Endothelial cell of umbilical vein (primary cell): Measurements from ENCODE around the gene BCO2. TPM values are rescaled to one million over a fixed set of nuclear protein-coding genes. Genes with fewer than 3 reads are reported as not detected.

ENCODE experiments used
- BruUV-seq: library from RNA; stranded (reverse); fragments of 400-500 nt; replicated peaks from 2 replicates; lab custom pipeline; 2021; lab: Mats Ljungman, UMichigan
- CTCF ChIA-PET: fragments of 300-600, 350-600 bp; sonication (Branson Sonifier 250); formaldehyde crosslinking; loops from one replicate; lab custom pipeline; 2021; ENCODE audit warnings: antibody characterized with exemption, inconsistent platforms; lab: Charles Lee
- POLR2A ChIA-PET: fragments of 300-600, 350-600 bp; sonication (Branson Sonifier 250); formaldehyde crosslinking; loops from one replicate; lab custom pipeline; 2021; ENCODE audit warnings: antibody characterized with exemption, inconsistent platforms; lab: Charles Lee
- DNase-seq: peaks from one replicate; pipeline ENCODE4 v3.0.0-alpha.2; 2011; ENCODE audit warnings: low read depth, low spot score
- FAIRE-seq: peaks from 2 replicates; lab custom pipeline; 2011; peaks lifted over from hg19 to GRCh38; lab: Jason Lieb, UNC
- H2AFZ ChIP-seq: 2 replicates; pipeline ENCODE4 v1.6.0; 2012; ENCODE audit warnings: low read depth, low read length, control low read depth, inconsistent platforms
- H3K27ac ChIP-seq: 2 replicates; pipeline ENCODE4 v1.5.1; 2011; ENCODE audit warnings: low read depth, mild to moderate bottlenecking, control low read depth, low read length, moderate library complexity; ENCODE audit not compliant: insufficient read depth
- H3K27me3 ChIP-seq, 2 experiments: 2 replicates each; pipeline versions ENCODE4 v1.6.0 to v1.6.1; 2011; ENCODE audit warnings: low read length in 2 of 2, mixed read lengths in 1 of 2; ENCODE audit not compliant: control insufficient read depth in 2 of 2, insufficient read depth in 2 of 2
- H3K36me3 ChIP-seq, 2 experiments: 2 replicates in 1 of 2; 3 replicates in 1 of 2; pipeline ENCODE4 v1.5.1; 2011; ENCODE audit warnings: low read length in 2 of 2, mild to moderate bottlenecking in 1 of 2, moderate library complexity in 1 of 2; ENCODE audit not compliant: control insufficient read depth in 2 of 2, insufficient read depth in 2 of 2; ENCODE audit errors: extremely low read depth in 1 of 2
- H3K4me1 ChIP-seq: 3 replicates; pipeline ENCODE4 v1.5.1; 2011; ENCODE audit warnings: mild to moderate bottlenecking, low read length; ENCODE audit not compliant: control insufficient read depth, insufficient read depth; ENCODE audit errors: extremely low read depth
- H3K4me2 ChIP-seq: 2 replicates; pipeline ENCODE4 v1.6.1; 2011; ENCODE audit warnings: low read length, control low read depth, mixed read lengths; ENCODE audit not compliant: insufficient read depth
- H3K4me3 ChIP-seq, 3 experiments: fragments of 200-600 bp in 1 of 3; sonication (generic), shearing (Covaris generic) in 1 of 3; replicated peaks in 1 of 3; 2 replicates each; pipeline ENCODE4 v1.5.1; 2011 to 2016; ENCODE audit warnings: control low read depth in 3 of 3, low read length in 3 of 3, mild to moderate bottlenecking in 2 of 3, inconsistent platforms in 1 of 3, low read depth in 1 of 3, moderate library complexity in 1 of 3; ENCODE audit not compliant: insufficient read depth in 1 of 3
- H3K79me2 ChIP-seq: 2 replicates; pipeline ENCODE4 v1.6.0; 2012; ENCODE audit warnings: low read length, inconsistent platforms; ENCODE audit not compliant: control insufficient read depth, insufficient read depth
- H3K9ac ChIP-seq: replicated peaks from 2 replicates; pipeline ENCODE3; 2011; ENCODE audit warnings: low read length, control low read depth; ENCODE audit not compliant: insufficient read depth; ENCODE audit errors: extremely low read depth
- H3K9me1 ChIP-seq: replicated peaks from 3 replicates; pipeline ENCODE4 v1.6.0; 2011; ENCODE audit warnings: mild to moderate bottlenecking, low read length; ENCODE audit not compliant: control insufficient read depth, insufficient read depth; ENCODE audit errors: extremely low read depth
- H3K9me3 ChIP-seq: replicated peaks from 2 replicates; pipeline ENCODE4 v1.5.1; 2012; ENCODE audit warnings: low read length, inconsistent platforms; ENCODE audit not compliant: control insufficient read depth, insufficient read depth
- H4K20me1 ChIP-seq: replicated peaks from 2 replicates; pipeline ENCODE3; 2011; ENCODE audit warnings: mild to moderate bottlenecking, low read length; ENCODE audit not compliant: control insufficient read depth, insufficient read depth; ENCODE audit errors: extremely low read depth
- EZH2 ChIP-seq: IDR thresholded peaks from 2 replicates; pipeline ENCODE4 v1.6.1; 2012; ENCODE audit warnings: borderline replicate concordance, low read depth, mild to moderate bottlenecking, moderate library complexity, low read length, inconsistent platforms; ENCODE audit not compliant: severe bottlenecking
- FOS ChIP-seq: IDR thresholded peaks from 2 replicates; pipeline ENCODE4 v1.6.1; 2011; ENCODE audit warnings: mild to moderate bottlenecking, low read length, moderate library complexity, borderline replicate concordance; ENCODE audit not compliant: insufficient read depth
- GATA2 ChIP-seq: IDR thresholded peaks from 2 replicates; pipeline ENCODE4 v1.7.0; 2011; ENCODE audit warnings: low read depth, mild to moderate bottlenecking, moderate library complexity, mixed read lengths, low read length; ENCODE audit not compliant: insufficient read length, insufficient read depth
- JUN ChIP-seq: IDR thresholded peaks from 2 replicates; pipeline ENCODE4 v1.6.1; 2011; ENCODE audit warnings: borderline replicate concordance, low read depth; ENCODE audit not compliant: insufficient read length, insufficient read depth
- MYC ChIP-seq: IDR thresholded peaks from one replicate; pipeline ENCODE4 v1.6.1; 2011; ENCODE audit warnings: mild to moderate bottlenecking, low read depth, low read length
- POLR2A ChIP-seq: IDR thresholded peaks from 2 replicates; pipeline ENCODE4 v1.6.1; 2012; ENCODE audit warnings: low read depth, mild to moderate bottlenecking, control low read depth, low read length
- POLR2AphosphoS5 ChIP-seq: IDR thresholded peaks from 2 replicates; pipeline ENCODE4 v1.6.1; 2012; ENCODE audit warnings: low read depth, mild to moderate bottlenecking, control low read depth, low read length, moderate library complexity; ENCODE audit not compliant: insufficient read depth
- dilution Hi-C: fragments of 300-500 bp; cut with MboI; formaldehyde crosslinking; loops from one replicate; pipeline ENCODE4 v1.15.0; 2019; ENCODE audit warnings: low sequenced_read_pairs; ENCODE audit not compliant: extremely low pct_ligation_motif_present
- intact Hi-C: fragments of 100-400 bp; cut with micrococcal nuclease; formaldehyde crosslinking; loops from one replicate; pipeline ENCODE4 v1.10.0; 2022
- polyA plus RNA-seq, 4 experiments: library from polyadenylated mRNA; depleted of rRNA in 3 of 4; stranded (reverse) in 3 of 4; unstranded in 1 of 4; fragments of >200 nt; gene quantifications; 2 replicates each; pipeline versions ENCODE4 v1.2.1 to v1.2.3, GENCODE V29; 2011 to 2012; ENCODE audit warnings: missing spikeins in 1 of 4
- total RNA-seq: library from RNA; stranded (reverse); gene quantifications from 2 replicates; pipeline ENCODE4 v1.2.3, GENCODE V29; 2021
- TF ChIP-seq, protein P1 (sequence below), 2 donors: IDR thresholded peaks; 1 replicate in 1 of 2; 2 replicates in 1 of 2; pipeline ENCODE4 v1.5.1; 2011; ENCODE audit warnings: low read length in 2 of 2, mild to moderate bottlenecking in 2 of 2, moderate library complexity in 2 of 2, control low read depth in 1 of 2, inconsistent platforms in 1 of 2, low read depth in 1 of 2; ENCODE audit not compliant: insufficient read depth in 1 of 2; ENCODE audit errors: extremely low read depth in 1 of 2
- TF ChIP-seq, protein P2 (sequence below): IDR thresholded peaks from 2 replicates; pipeline ENCODE4 v1.6.1; 2011; ENCODE audit not compliant: insufficient read depth, insufficient read length

BCO2 gene
- total and polyA plus RNA-seq, 2 donors (not counting 3 experiments of a cell fraction or from before 2014, with no cell fraction given) = 0.58 to 1.9 TPM

DNA sequence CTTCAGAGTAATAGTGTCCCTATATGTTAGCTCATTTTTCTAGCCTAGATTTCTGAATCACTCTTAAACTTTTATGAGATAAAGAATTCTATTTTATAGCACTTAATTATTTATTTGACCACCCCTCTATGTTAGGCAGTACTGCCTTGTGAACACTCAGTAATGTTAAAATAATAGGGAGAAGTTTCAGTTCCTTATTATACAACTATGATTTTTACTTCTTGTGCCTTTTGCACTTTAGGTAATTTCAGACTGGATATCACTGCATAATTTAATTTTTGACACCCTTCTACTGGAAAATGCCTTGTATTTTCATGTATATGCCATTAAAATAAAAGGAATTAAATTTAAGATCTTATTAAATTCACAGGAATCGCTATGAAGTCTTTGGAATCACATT, 3.1 kb downstream of the BCO2 start:
- TF ChIP-seq JUN (no peak), MYC (no peak), POLR2AphosphoS5 (no peak), EZH2 (no peak), GATA2 (no peak), FOS (no peak), POLR2A (no peak)
- TF ChIP-seq, protein P1, sequence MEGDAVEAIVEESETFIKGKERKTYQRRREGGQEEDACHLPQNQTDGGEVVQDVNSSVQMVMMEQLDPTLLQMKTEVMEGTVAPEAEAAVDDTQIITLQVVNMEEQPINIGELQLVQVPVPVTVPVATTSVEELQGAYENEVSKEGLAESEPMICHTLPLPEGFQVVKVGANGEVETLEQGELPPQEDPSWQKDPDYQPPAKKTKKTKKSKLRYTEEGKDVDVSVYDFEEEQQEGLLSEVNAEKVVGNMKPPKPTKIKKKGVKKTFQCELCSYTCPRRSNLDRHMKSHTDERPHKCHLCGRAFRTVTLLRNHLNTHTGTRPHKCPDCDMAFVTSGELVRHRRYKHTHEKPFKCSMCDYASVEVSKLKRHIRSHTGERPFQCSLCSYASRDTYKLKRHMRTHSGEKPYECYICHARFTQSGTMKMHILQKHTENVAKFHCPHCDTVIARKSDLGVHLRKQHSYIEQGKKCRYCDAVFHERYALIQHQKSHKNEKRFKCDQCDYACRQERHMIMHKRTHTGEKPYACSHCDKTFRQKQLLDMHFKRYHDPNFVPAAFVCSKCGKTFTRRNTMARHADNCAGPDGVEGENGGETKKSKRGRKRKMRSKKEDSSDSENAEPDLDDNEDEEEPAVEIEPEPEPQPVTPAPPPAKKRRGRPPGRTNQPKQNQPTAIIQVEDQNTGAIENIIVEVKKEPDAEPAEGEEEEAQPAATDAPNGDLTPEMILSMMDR (IDR thresholded peaks at IDR 0.05; ENCODE audit: extremely low read depth in 1 of 2, insufficient read depth in 1 of 2, low read depth in 1 of 2, low read length in 2 of 2) = no peak
- TF ChIP-seq, protein P2, sequence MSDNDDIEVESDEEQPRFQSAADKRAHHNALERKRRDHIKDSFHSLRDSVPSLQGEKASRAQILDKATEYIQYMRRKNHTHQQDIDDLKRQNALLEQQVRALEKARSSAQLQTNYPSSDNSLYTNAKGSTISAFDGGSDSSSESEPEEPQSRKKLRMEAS = no peak
- H3K27ac ChIP-seq = no peak overlapping the region
- POLR2A ChIA-PET = interaction anchor here (0.6 kb wide), 1 partner anchor 70 kb away, joined by 8 read pairs; no protein-coding TSS in a partner anchor
- intact Hi-C loops (loop anchor here (5.0 kb wide), 1 partner anchor 251 kb away; no protein-coding TSS in a partner anchor), dilution Hi-C loops (no loop called here)
- no peak overlapping the region for H3K9ac ChIP-seq
- no peak for DNase-seq
- H3K9me3 ChIP-seq = no peaks in the 10 kb centered on the region
- CTCF ChIA-PET = interaction anchor here (4.0 kb wide), 1 partner anchor 64 kb away, joined by 150 read pairs; no protein-coding TSS in a partner anchor
- H3K27me3 ChIP-seq = peaks cover 4 to 6% of the 10 kb centered on the region in 2 experiments
- no peak overlapping the region for H3K4me3 ChIP-seq
- no TSS peak for BruUV-seq
- H3K4me1 ChIP-seq = peaks cover 7% of the 10 kb centered on the region
- no peak overlapping the region for H2AFZ ChIP-seq
- H4K20me1 ChIP-seq = no peaks in the 10 kb centered on the region
- H3K79me2 ChIP-seq = no peaks in the 10 kb centered on the region
- no peaks in the 10 kb centered on the region for H3K36me3 ChIP-seq
- no peak for FAIRE-seq
- no peaks in the 10 kb centered on the region for H3K9me1 ChIP-seq
- H3K4me2 ChIP-seq = no peak overlapping the region
